IMR-90 (cell line): ENCODE results near the gene CABP1. TPM values are rescaled to one million over a fixed set of nuclear protein-coding genes. Genes with fewer than 3 reads are reported as not detected.

Experiments
- ATAC-seq: fragments of 200-7000 bp; cut with Tn5 transposase; 2 replicates; pipeline ENCODE4 v1.9.1; 2020; ENCODE audit warnings: low read depth, mild to moderate bottlenecking, moderate library complexity
- BruUV-seq: library from RNA; stranded (reverse); fragments of 400-500 nt; replicated peaks from 2 replicates; lab custom pipeline; 2021; lab: Mats Ljungman, UMichigan
- CTCF ChIA-PET: fragments of 300-600 bp; formaldehyde crosslinking; extraction: SDS; loops from one replicate; lab custom pipeline; 2021; ENCODE audit warnings: antibody characterized with exemption; lab: Yijun Ruan, JAX
- POLR2A ChIA-PET: fragments of 300-600 bp; sonication (Branson Sonifier 250); formaldehyde crosslinking; loops from one replicate; lab custom pipeline; 2022; ENCODE audit warnings: antibody characterized with exemption; ENCODE audit not compliant: unreplicated experiment; lab: Charles Lee
- DNase-seq: peaks from one replicate; pipeline ENCODE4 v3.0.0; 2013
- H2AFZ ChIP-seq: replicated peaks from 2 replicates; pipeline ENCODE3; 2013; ENCODE audit warnings: low read length, mild to moderate bottlenecking; ENCODE audit not compliant: poor library complexity
- H2AK5ac ChIP-seq: 2 replicates; pipeline ENCODE4 v1.6.1; 2013; ENCODE audit warnings: low read depth, low read length, inconsistent platforms
- H2AK9ac ChIP-seq: replicated peaks from 2 replicates; pipeline ENCODE3; 2013; ENCODE audit warnings: mild to moderate bottlenecking, low read depth, low read length, moderate library complexity; ENCODE audit not compliant: poor library complexity
- H2BK120ac ChIP-seq: 2 replicates; pipeline ENCODE4 v1.6.1; 2013; ENCODE audit warnings: low read depth, low read length, inconsistent platforms
- H2BK15ac ChIP-seq: 3 replicates; pipeline ENCODE4 v1.6.1; 2013; ENCODE audit warnings: low read depth, low read length, inconsistent platforms
- H2BK20ac ChIP-seq: 2 replicates; pipeline ENCODE4 v1.6.1; 2013; ENCODE audit warnings: low read depth, mild to moderate bottlenecking, inconsistent platforms, low read length, moderate library complexity
- H2BK5ac ChIP-seq: 2 replicates; pipeline ENCODE4 v1.6.1; 2013; ENCODE audit warnings: mild to moderate bottlenecking, low read depth, low read length, inconsistent platforms; ENCODE audit not compliant: poor library complexity, severe bottlenecking
- H3K14ac ChIP-seq: replicated peaks from 2 replicates; pipeline ENCODE4 v1.6.1; 2013; ENCODE audit warnings: low read depth, low read length, inconsistent platforms
- H3K18ac ChIP-seq: 2 replicates; pipeline ENCODE4 v1.6.1; 2013; ENCODE audit warnings: low read depth, low read length, control low read depth
- H3K23ac ChIP-seq: 2 replicates; pipeline ENCODE4 v1.6.1; 2013; ENCODE audit warnings: low read depth, low read length, inconsistent platforms
- H3K27ac ChIP-seq: 2 replicates; pipeline ENCODE4 v1.5.1; 2013; ENCODE audit warnings: mild to moderate bottlenecking, control low read depth, low read length; ENCODE audit not compliant: insufficient read depth
- H3K27me3 ChIP-seq: 2 replicates; pipeline ENCODE4 v1.6.1; 2013; ENCODE audit warnings: low read length; ENCODE audit not compliant: control insufficient read depth, insufficient read depth
- H3K36me3 ChIP-seq: 2 replicates; pipeline ENCODE4 v1.6.1; 2013; ENCODE audit warnings: low read length, mixed read lengths; ENCODE audit not compliant: control insufficient read depth, insufficient read depth
- H3K4ac ChIP-seq: 2 replicates; pipeline ENCODE4 v1.6.1; 2013; ENCODE audit warnings: low read depth, low read length, inconsistent platforms
- H3K4me1 ChIP-seq: 2 replicates; pipeline ENCODE4 v1.6.1; 2013; ENCODE audit warnings: low read length, mixed read lengths; ENCODE audit not compliant: control insufficient read depth, insufficient read depth
- H3K4me2 ChIP-seq: 2 replicates; pipeline ENCODE4 v1.6.1; 2013; ENCODE audit warnings: low read depth, mild to moderate bottlenecking, control low read depth, low read length, moderate library complexity
- H3K4me3 ChIP-seq: 2 replicates; pipeline ENCODE4 v1.5.1; 2013; ENCODE audit warnings: low read depth, mild to moderate bottlenecking, control low read depth, low read length, moderate library complexity; ENCODE audit not compliant: insufficient read depth
- H3K56ac ChIP-seq: 2 replicates; pipeline ENCODE4 v1.6.1; 2013; ENCODE audit warnings: low read length, inconsistent platforms; ENCODE audit not compliant: insufficient read depth; ENCODE audit errors: extremely low read depth
- H3K79me1 ChIP-seq, 2 experiments: 2 replicates each; pipeline ENCODE4 v1.6.1; 2013; ENCODE audit warnings: low read length in 2 of 2, inconsistent platforms in 1 of 2, low read depth in 1 of 2
- H3K9ac ChIP-seq: 2 replicates; pipeline ENCODE4 v1.6.1; 2013; ENCODE audit warnings: low read depth, low read length, control low read depth
- H3K9me1 ChIP-seq: 2 replicates; pipeline ENCODE4 v1.6.1; 2013; ENCODE audit warnings: low read length, inconsistent platforms; ENCODE audit not compliant: insufficient read depth
- H3K9me3 ChIP-seq: 2 replicates; pipeline ENCODE4 v1.6.1; 2013; ENCODE audit warnings: low read length; ENCODE audit not compliant: control insufficient read depth, insufficient read depth
- H4K20me1 ChIP-seq: 2 replicates; pipeline ENCODE4 v1.6.1; 2013; ENCODE audit warnings: low read length, inconsistent platforms; ENCODE audit not compliant: insufficient read depth
- H4K5ac ChIP-seq: 2 replicates; pipeline ENCODE4 v1.6.1; 2013; ENCODE audit warnings: mild to moderate bottlenecking, low read depth, low read length, control low read depth
- H4K8ac ChIP-seq, 2 experiments: 2 replicates each; pipeline ENCODE4 v1.6.1; 2013; ENCODE audit warnings: low read depth in 2 of 2, low read length in 2 of 2, control low read depth in 1 of 2, inconsistent platforms in 1 of 2
- H4K91ac ChIP-seq: 2 replicates; pipeline ENCODE4 v1.6.1; 2013; ENCODE audit warnings: low read depth, low read length, inconsistent platforms; ENCODE audit not compliant: insufficient read depth
- BHLHE40 ChIP-seq: fragments of 150-350 bp; IDR thresholded peaks from 2 replicates; pipeline ENCODE4 v1.6.1; 2016; ENCODE audit warnings: mild to moderate bottlenecking, low read depth, low read length
- CEBPB ChIP-seq: IDR thresholded peaks from 2 replicates; pipeline ENCODE4 v1.6.1; 2012; ENCODE audit warnings: low read depth, low read length, improper control_type of control experiment
- CHD1 ChIP-seq: IDR thresholded peaks from 2 replicates; pipeline ENCODE4 v1.6.1; 2012; ENCODE audit warnings: low read depth, low read length, improper control_type of control experiment
- FOS ChIP-seq: fragments of 150-350 bp; IDR thresholded peaks from 2 replicates; pipeline ENCODE4 v1.6.1; 2016; ENCODE audit warnings: low read depth, low read length
- MAFK ChIP-seq: IDR thresholded peaks from 2 replicates; pipeline ENCODE4 v1.6.1; 2012; ENCODE audit warnings: low read depth, low read length, improper control_type of control experiment
- MAZ ChIP-seq: IDR thresholded peaks from 2 replicates; pipeline ENCODE4 v1.6.1; 2012; ENCODE audit warnings: low read depth, mild to moderate bottlenecking, low read length, improper control_type of control experiment, moderate library complexity, borderline replicate concordance
- MXI1 ChIP-seq: IDR thresholded peaks from 2 replicates; pipeline ENCODE4 v1.6.1; 2012; ENCODE audit warnings: low read depth, mild to moderate bottlenecking, low read length, moderate library complexity, borderline replicate concordance
- NFE2L2 ChIP-seq: fragments of 150-350 bp; IDR thresholded peaks from 2 replicates; pipeline ENCODE4 v1.6.1; 2016; ENCODE audit warnings: low read depth, mild to moderate bottlenecking, low read length
- RAD21 ChIP-seq: IDR thresholded peaks from 2 replicates; pipeline ENCODE4 v1.6.1; 2012; ENCODE audit warnings: low read length, improper control_type of control experiment
- RFX5 ChIP-seq: IDR thresholded peaks from 2 replicates; pipeline ENCODE4 v1.8.0; 2012; ENCODE audit warnings: low read depth, mild to moderate bottlenecking, low read length, moderate library complexity
- SMC3 ChIP-seq: fragments of 150-350 bp; IDR thresholded peaks from 2 replicates; pipeline ENCODE4 v1.6.1; 2016; ENCODE audit warnings: low read depth, mild to moderate bottlenecking, antibody characterized with exemption, low read length, moderate library complexity
- WGBS, 2 experiments: methylation state at CpG; one replicate each; pipeline versions ENCODE4 v1.1.5 to v1.1.7; 2013; ENCODE audit warnings: missing lambda C conversion rate in 2 of 2; ENCODE audit not compliant: insufficient read length in 1 of 2; ENCODE audit errors: extremely low coverage in 2 of 2; 5-methylcytosine and 5-hydroxymethylcytosine counted together
- dilution Hi-C: fragments of 300-500 bp; cut with HindIII; formaldehyde crosslinking; loops from one replicate; pipeline ENCODE4 v1.14.3; 2018; ENCODE audit warnings: low sequenced_read_pairs; ENCODE audit not compliant: unreplicated experiment
- in situ Hi-C: fragments of 300-500 bp; cut with MboI; formaldehyde crosslinking; loops from 3 replicates; pipeline ENCODE4 v1.14.3; 2019; ENCODE audit warnings: low sequenced_read_pairs, inconsistent platforms, mixed read lengths
- intact Hi-C: fragments of 100-400 bp; cut with micrococcal nuclease; formaldehyde crosslinking; loops from 2 replicates; pipeline ENCODE4 v1.10.0; 2022
- polyA plus RNA-seq, 3 experiments: library from polyadenylated mRNA; depleted of rRNA; stranded (reverse); fragments of >200 nt; gene quantifications; 2 replicates each; pipeline ENCODE4 v1.2.3, GENCODE V29; 2012; ENCODE audit warnings: low replicate concordance in 1 of 3
- total RNA-seq: library from RNA; depleted of rRNA; stranded (reverse); fragments of >200 nt; gene quantifications from 2 replicates; pipeline ENCODE4 v1.2.3, GENCODE V29; 2012
- TF ChIP-seq, protein P1 (sequence below): fragments of 150-350 bp; IDR thresholded peaks from 2 replicates; pipeline ENCODE4 v1.6.1; 2016; ENCODE audit warnings: low read depth, mild to moderate bottlenecking, low read length, moderate library complexity, borderline replicate concordance

The CABP1 gene
- total and polyA plus RNA-seq, 2 of the 4 experiments (the other 2 are of a cell fraction), result 0.54 to 1.1 TPM

DNA sequence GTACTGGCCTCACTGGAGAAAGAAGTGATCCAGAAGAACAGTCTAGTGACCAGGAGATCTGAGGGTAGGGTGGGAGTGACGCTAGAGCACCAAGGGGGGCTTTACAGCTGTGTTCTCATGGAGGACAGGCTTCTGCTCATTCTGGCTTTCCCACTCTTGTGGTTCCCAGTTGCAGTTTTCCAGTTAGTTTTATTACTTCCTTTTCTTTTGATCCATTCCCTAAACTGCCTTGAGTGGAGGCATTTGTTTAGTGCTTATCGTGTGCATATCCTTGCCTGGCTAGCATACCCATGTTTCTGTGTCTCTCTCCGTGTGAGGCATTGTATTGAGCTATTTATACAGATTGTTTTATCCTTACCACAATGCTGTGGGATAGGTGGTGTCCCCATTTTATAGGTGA, 50.6 kb downstream of the CABP1 start:
- BruUV-seq, result no TSS peak
- Histone ChIP-seq H4K91ac (no peak overlapping the region), H3K9ac (no peak overlapping the region), H3K56ac (no peak overlapping the region), H3K4me2 (no peak overlapping the region), H3K14ac (no peak overlapping the region), H3K79me1 (peaks cover 45 to 83% of the 10 kb centered on the region in 2 experiments), H2AK9ac (no peak overlapping the region), H3K18ac (no peak overlapping the region), H3K36me3 (peaks cover 15% of the 10 kb centered on the region), H2AFZ (no peak overlapping the region), H3K9me3 (no peaks in the 10 kb centered on the region), H3K9me1 (peaks cover 35% of the 10 kb centered on the region), H4K8ac (no peak overlapping the region), H2BK15ac (no peak overlapping the region), H4K5ac (no peak overlapping the region), H3K23ac (0 out of 2 replicates have a peak overlapping the region, but pooled peaks have one; percentile 17), H3K4me3 (no peak overlapping the region), H2BK20ac (no peak overlapping the region), H2AK5ac (no peak overlapping the region), H3K4ac (no peak overlapping the region), H3K27me3 (no peaks in the 10 kb centered on the region), H2BK120ac (no peak overlapping the region), H3K4me1 (peaks cover 11% of the 10 kb centered on the region), H4K20me1 (peaks cover 80% of the 10 kb centered on the region), H2BK5ac (no peak overlapping the region), H3K27ac (no peak overlapping the region)
- CTCF ChIA-PET, result no interaction called here
- WGBS, 2 experiments, result no CpG with 5 or more reads among the region's 3 CpGs
- DNase-seq (no peak), ATAC-seq (no peak)
- dilution Hi-C loops (no loop called here), in situ Hi-C loops (no loop called here), intact Hi-C loops (no loop called here)
- TF ChIP-seq RAD21, result no peak
- no peak for TF ChIP-seq CEBPB
- TF ChIP-seq SMC3, result no peak
- TF ChIP-seq, protein P1, sequence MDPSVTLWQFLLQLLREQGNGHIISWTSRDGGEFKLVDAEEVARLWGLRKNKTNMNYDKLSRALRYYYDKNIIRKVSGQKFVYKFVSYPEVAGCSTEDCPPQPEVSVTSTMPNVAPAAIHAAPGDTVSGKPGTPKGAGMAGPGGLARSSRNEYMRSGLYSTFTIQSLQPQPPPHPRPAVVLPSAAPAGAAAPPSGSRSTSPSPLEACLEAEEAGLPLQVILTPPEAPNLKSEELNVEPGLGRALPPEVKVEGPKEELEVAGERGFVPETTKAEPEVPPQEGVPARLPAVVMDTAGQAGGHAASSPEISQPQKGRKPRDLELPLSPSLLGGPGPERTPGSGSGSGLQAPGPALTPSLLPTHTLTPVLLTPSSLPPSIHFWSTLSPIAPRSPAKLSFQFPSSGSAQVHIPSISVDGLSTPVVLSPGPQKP, result no peak
- no peak for TF ChIP-seq FOS
- no peak for TF ChIP-seq NFE2L2
- no peak for TF ChIP-seq MAFK
- no peak for TF ChIP-seq BHLHE40
- TF ChIP-seq CHD1, result no peak
- no peak for TF ChIP-seq MAZ
- no peak for TF ChIP-seq MXI1
- TF ChIP-seq RFX5, result no peak
- POLR2A ChIA-PET, result no interaction called here
